NCI-H345 (cell line): ENCODE data around the gene TTC9.

Experiments
- DNase-seq: peaks from one replicate; lab custom pipeline; 2025; lab: John Stamatoyannopoulos, UW

Gene TTC9

DNA sequence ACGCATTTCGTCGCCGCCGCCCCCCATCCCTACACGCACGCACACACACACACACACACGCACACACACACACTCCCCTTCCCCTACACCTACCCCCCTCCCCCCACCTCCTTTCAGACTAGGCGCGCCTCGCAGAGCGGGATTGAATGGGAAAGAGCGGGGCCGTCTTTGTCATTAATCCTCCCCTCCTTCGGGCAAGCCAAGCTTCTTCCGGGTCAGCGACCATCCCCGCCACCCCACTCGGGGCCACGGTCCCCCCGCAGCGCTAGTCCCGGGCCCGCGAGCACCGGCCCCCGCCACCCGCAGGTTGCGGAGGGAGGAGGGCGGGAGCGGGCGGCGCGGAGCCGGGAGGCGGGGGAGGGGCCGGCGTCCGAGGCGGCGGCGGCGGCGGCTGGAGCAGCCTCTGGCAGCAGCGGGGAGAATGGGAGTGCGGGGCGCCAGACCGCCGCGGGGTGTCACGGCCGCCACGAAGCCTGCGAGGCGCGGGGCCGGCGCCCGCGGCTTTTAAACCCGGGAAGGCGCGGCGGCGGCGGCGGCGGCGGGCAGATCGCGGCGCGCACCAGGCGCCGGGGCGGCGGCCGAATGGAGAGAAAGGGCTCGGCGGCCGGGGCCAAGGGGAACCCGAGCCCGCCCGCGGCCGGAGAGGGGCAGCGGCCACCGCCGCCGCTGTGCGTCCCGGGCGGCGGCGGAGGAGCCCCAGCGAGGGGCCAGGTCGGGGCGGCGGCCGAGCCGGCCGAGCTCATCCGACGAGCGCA, at the start of gene TTC9:
Gene TTC9, plus strand, starts transcription at position 369 of the 755 bp plus-strand sequence. Its CDS starts 214 bp downstream, at position 583.
- DNase-seq: peak; percentile 58

DNA sequence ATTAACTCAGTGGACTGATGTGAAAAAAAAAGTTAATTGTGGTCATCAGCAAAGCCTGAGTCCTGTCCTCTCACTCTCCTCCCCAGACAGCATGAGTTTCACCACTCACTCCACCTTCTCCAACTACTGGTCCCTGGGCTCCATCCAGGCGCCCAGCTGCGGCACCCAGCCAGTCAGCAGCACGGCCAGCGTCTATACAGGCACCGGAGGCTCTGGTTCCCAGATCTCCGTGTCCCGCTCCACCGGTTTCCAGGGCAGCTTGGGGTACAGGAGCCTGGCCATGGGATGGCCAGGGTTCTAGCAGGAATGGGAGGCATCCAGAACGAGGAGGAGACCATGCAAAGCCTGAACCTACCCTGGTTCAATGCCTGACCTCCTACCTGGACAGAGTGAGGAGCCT, 47.3 kb upstream of the TTC9 start:
- DNase-seq: no peak

DNA sequence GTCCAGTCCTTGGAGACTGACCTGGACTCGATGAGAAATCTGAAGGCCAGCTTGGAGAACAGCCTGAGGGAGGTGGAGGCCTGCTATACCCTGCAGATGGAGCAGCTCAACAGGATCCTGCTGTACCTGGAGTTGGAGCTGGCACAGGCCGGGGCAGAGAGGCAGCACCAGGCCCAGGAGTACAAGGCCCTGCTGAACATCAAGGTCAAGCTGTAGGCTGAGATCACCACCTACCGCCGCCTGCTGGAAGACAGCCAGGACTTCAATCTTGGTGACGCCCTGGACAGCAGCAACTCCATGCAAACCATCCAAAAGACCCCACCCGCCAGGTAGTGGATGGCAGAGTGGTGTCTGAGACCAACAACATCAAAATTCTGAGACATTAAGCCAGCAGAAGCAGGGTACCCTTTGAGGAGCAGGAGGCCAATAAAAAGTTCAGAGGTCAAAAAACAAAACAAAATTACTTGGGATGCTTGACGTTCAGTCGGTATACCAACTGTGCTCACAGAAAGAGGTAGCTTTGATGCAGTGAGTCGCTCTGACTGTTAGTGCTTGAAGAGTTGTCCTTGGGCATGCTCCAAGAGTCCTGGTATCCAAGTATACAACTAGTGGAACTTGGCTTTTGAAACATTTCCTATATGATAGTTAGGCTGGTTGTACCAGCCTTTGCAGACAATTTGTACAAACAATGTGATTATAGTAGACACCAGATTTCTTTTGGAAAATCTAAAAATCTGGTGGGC, 46.1 kb upstream of the TTC9 start:
- no peak for DNase-seq

DNA sequence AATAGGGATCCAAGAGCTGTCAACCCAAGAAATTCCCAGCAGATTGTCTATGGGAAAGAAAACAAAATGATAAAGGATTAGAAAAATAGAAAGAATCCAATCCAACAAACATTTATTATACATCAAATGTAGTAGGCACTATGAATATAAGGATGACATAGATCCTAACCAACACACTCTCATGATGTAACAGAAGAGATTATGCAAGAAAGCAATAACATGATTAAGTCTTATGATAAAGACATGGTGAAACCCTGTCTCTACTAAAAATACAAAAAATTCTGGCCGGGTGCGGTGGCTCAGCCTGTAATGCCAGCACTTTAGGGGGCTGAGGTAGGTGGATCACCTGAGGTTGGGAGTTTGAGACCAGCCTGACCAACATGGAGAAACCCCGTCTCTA, 44.0 kb upstream of the TTC9 start:
- no peak for DNase-seq

DNA sequence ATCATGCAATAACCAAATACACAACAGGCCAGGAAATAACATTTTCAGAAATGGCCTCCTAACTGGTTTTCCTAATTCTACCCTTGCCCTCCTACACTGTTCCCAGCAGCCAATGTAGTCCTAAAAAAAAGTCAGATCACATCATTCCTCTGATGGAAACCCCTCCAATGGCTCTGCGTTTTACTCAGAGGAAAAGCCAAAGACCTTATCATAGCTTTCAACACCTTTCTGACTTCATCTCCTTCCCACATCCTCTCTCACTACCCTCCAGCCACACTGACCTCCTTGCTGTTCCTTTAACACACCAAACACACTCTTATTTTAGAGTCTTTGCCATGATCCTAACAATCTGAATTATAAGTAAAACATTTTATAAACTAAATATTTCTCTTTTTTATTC, 42.4 kb upstream of the TTC9 start:
- DNase-seq: no peak

DNA sequence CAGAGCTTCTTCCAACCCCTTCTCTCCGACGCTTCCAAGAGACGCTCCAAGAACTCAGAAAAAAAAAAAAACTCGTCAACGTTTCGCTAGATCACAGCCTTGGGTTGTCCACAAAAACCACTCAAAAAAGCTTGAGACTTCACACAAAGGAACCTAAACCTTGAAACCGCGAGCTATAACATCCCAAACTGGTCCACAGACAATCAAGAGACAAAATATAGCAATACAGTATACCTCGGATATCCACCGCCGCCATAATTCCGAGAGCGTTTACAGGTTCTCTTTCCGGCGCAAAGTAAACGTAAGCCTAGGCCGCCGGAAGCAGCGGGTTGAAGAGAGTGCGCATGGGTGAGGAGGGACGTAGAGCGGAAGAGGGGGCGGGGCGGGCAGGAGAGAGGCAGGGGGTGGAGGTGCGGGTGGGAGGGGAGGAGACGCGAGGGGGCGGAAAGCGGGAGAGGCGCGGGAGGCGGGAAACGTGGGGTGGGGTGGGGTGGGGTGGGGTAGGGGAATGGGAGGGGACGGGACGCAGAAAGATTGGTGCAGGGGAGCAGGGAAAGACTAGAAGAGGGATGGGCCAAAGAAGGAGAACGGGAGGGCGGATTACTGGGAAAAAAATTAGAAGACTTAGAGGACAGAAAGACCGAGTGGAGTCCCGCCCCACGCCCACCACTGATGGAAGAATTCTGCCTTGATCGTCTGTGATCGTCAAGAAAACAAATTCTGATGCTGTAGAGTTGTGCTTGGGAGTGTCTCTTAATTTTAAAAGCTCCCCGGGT, 41.1 kb upstream of the TTC9 start, which contains the start of gene MED6:
Gene MED6, minus strand, starts transcription at position 274 of the 776 bp plus-strand sequence. Its CDS starts 18 bp downstream, at position 256.
- peak; percentile 96 for DNase-seq

DNA sequence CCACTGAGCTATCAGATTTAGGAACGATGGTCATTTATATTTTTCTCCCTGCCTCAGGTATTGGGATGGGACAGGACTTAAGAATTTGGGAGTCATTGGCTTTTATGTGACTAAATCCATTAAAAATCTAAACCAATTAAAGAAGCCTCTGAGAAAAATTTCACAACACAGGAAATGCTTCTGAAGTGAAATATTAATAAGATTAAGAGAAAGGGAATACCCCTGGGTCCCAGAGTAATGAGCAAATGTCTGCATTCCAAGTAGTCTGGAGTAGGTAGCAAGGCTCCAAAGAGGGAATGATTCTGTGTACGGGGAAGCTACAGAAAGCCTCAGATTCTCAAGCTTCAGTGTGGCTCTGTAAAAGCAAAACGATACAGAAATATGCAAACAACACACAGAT, 40.6 kb upstream of the TTC9 start:
- no peak for DNase-seq

DNA sequence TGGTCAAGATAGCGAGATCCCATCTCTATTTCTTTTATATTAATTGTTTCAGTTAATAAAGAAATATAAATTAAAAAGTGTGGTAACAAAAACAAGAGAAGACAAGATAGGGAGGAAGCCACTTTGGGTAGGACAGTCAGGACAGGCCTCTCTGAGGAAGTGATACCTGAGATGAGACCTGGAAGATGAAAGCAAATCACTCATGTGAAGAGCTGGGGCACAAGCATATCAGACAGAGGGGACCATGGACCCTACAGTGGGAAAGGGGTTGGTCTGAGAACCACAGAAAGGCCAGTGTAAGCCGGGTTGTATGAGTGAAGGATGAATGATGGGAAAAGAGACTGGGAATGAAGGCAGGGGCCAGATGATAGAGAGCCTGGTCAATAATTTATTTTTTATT, 39.5 kb upstream of the TTC9 start:
- DNase-seq: no peak

DNA sequence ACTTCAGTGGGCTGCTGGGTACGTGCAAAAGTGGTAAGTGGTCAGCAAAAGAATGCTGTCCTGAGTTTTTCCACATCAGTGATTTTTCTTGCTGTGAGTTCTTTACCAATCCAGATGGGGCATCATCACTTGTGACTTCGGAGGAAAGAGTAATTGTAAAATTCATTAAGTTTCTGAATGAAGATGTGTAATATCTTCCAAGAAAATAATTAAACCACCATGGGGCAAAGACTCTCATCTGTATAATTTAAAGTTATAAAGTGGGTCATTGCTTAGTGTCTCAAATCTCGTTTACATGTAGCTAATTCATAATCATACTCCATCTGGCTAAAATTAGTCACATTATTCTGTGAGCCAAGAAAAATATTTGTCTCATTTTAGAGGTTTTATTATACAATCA, 30.5 kb upstream of the TTC9 start:
- DNase-seq: no peak

DNA sequence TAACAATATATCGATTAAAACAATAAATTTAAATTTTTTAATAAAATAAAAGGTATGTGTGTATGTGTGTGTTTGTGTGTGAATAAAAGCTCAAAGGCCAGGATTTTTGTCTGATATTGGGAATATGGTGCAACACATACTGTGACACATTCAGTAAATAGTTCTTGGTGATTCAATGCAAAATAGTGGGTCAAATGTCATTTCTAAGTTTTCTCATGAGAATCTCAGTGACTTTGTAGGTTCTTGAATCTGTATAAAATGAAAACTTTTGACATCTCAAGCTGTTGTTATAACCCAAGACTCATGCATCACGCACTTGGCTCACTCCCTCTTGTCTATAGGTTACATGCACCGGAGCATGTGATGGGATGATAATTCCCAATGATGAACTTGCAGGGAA, 25.1 kb upstream of the TTC9 start:
- no peak for DNase-seq

DNA sequence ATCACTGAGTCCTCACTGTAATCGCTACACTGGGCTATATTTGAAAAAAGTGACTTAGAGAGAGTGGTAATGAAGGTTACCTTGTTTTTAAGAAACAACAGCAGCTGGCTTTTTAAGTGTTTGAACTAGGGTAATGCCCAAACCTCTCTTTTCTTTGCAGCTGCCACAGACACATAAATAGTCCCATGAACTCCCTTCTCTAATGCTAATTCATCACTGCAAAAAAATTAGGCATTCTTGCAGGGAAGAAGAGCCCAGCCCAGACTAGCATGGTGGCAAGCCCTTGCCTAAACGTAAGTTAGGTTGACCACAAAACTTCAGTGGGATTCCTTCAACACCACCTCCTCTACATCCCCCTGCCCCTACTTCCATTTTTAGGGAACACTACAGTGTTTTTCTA, 23.4 kb upstream of the TTC9 start:
- DNase-seq: no peak

DNA sequence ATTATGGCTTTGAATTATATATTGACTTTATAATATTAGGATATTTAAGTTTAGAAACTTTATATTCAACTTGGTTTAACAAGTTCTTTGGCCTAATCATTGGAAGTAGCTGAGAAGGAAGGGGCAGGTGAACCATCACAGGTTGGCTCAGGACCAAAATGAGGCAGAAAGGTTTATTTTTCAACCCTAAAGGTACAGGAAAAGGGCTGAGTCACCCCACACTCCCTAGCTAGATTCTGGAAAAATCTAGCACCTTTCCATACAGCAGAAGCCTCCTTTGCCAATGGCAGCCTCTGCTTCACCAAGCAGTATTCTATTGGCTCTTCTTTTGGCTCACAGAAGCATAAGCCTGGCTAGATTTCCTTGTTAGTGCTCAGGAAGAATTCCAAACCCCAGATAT, 22.0 kb upstream of the TTC9 start:
- DNase-seq: no peak

DNA sequence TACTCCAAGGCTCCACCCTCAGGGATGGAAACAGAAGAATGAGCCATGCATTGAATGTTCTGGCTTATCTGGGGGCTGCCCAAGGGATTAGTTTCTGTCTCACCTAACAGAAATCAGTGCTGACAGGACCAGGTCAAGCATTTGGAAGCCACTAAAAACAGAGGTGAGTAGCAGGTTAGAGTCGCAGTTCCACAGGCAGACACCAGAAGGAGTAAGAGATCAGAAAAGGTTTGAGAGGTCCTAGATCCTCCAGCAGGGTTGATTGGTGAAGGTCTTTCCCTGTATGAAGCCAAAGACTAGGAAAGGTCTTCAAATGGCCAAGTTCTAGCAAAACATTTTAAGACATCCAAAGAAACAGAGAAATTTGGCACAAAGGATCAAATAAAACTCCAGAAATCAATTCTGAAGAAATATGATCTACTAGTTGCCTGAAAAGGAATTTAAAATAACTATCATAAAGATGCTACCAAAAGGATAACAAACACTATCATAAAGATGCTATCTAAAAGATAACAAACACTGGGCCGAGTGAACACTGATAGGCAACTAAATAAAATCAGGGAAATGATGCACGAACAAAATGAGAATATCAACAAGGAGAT, 19.5 kb upstream of the TTC9 start:
- DNase-seq: peak; percentile 61

DNA sequence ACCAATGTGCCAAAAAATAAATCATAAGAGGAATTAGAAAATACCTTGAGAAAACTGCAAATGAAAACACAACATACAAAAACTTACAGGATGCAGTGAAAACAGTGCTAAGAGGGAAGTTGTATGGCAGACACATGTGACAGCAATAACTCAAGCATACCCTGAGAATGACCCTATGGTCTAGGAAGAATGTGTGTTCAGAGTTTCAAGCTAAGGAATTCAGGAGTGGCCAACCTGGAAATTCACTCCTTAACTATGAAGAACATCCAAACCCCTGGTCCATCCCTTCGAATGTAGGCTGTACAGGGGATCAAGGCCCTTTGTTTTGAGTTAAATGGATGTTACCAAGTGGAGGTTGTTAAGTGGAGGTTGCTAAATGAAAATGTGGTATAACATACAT, 16.7 kb upstream of the TTC9 start:
- DNase-seq: no peak

DNA sequence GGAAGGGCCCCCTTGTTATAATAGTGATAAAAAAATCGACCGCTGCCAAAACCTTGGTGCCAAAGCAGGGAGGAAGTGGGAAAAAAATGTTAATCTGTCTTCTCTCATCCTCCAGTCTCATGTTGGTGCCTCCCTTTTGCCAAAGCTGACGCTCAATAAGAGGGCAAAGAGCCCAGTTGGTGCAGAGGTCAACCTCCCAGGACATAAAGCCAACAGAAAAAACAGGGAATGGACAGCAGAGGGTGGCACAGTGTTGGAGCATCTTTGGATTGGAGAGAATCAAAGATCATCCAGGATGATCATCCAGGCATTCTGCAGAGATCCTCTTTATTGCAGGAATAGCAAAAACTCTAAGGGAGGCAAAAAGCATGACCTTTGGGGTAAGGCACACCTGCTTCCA, 9.8 kb upstream of the TTC9 start:
- DNase-seq: no peak

DNA sequence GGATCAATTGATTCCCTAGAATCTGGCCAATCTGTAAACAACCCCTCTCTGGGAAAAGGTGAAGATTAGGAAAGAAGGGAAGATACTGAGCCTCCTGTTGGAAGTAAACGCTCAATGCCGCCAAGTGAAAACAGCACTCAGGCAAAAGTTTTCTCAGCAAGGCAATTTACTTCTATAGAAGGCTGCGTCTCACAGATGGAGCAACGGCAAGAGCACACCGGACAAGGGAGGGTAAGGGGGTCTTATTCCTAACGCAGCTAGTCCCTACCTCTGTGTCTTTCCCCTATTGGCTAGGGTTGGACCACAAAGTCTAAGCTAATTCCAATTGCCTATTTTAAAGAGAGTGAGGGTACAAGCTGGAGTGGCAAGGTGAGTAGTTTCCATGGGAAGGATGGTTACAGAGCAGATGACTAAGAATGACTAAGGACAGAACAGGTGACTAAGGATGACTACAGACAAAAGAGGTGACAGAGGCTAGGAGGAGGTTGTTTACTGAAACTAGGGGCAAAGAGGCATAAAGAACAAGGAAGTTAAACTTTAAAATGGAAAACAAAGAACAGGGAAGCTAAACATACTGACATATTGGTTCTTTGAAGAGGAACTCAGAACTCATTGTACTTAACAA, 5.6 kb upstream of the TTC9 start:
- no peak for DNase-seq

DNA sequence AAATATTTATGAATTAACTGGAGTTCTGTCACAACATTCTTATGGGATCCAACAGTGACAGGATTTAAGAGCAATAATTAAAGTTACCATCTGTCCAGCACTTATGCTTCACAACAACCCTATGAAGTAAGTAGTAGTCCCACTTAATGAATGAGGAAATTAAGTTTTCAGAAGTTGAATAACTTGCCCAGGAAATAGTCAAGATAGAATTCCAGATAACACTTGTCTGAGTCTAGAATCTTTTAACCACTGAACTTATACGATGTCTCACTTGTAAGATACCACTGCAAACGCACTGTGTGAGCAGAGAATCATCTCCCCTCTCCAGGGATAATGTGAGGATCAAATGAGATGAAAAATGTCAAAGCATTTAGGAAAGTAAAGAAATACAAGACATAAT, 3.3 kb upstream of the TTC9 start:
- DNase-seq: no peak

DNA sequence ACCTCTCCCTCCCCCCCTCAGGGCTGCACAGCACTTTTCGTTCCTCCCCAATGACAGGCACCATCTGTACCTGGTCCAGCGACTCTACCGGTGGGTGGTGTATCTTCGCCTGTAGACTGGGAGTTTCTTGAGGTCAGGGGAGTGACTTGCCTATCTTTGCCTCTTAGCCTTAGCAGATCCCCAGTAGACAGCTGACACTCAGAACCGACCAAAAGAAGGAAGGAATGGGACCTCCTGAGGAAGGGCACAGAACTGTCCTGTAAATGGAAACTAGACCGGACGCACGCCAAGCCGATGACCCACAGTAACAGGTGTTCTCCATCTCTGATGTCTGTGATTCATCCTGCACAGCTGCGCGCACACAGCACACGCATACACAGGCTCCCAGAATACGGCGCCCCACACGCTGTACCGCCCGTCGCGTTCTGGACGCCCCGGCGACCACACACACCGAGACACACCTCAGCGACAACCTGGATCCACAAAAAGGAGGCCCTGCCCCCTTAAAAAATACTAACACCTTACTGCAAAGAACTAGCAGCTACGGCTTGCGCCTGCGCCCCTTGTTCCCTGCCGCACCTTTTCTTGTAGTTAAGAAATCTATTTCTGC, 673 bp upstream of the TTC9 start:
- peak; percentile 58 for DNase-seq

DNA sequence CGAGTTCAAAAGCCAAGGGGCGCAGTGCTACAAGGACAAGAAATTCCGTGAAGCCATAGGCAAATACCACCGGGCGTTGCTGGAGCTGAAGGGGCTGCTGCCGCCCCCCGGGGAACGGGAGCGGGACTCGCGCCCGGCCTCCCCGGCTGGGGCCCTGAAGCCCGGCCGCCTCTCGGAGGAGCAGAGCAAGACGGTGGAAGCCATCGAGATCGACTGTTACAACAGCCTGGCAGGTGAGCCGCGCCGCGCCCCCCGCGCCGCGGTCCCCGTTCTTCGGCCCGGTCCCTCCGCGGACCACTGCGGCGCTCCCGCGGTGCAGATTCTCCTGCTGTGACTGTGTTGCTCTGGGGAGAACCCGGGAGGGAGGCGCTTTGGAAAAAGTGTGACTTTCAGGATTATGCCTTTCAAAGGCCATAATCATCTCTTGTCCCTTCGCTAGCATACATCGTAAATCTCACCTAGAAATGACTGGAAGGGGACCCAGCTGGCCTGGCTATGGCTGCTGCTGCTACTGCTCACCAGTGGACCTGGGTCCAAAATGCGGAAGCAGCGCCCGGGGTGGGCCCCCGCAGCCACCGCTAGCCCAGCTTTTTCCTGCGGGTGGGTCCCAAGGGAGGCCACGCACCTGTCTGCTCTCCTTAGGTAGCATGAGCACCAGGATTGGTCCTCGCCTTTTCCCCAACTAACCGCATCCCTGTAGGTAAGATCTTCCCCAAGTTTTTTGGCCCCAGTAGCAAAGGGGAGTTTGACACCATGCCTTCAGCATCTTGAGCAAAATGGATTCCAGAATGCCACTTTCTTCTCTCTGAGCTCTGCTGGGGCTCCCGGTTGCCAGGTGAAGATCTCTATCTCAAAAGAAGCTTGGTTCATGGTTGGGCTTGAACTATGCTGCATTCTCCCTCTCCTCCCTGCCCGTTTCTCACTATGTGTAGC, 853 bp downstream of the TTC9 start:
- DNase-seq: peak; percentile 46

DNA sequence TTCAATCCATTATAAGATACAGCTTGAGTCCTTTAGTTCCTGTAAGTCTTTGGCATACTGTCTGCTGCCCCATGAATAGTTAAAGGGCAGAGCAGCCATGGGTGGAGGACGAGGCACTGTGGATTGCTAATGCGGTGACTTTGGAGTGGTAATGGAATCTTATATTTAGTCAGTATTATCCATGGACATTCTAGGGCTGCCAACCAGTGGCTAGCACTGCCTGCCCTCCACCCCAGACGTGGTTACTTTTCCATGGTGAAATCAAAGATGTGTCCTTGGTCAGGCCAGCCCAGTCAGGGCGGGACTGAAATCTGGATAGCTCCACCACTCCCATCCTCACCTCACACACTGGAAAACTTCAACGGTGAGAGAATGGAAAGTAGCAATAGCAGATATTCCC, 2.3 kb downstream of the TTC9 start:
- DNase-seq: no peak
